Neural cell (in vitro differentiated cells): Measurements from ENCODE around the gene ASF1B. TPM values are rescaled to one million over a fixed set of nuclear protein-coding genes. Genes with fewer than 3 reads are reported as not detected.

ENCODE experiments used
- H2AFZ ChIP-seq: fragments of 200-600, 300-800 bp; sonication (generic), shearing (Covaris generic); 2 replicates; pipeline ENCODE4 v1.6.0; 2014; ENCODE audit warnings: low read depth, mild to moderate bottlenecking, antibody characterized with exemption, low read length, moderate library complexity
- H3F3A ChIP-seq: fragments of 200-600 bp; shearing (Covaris generic); 2 replicates; pipeline ENCODE4 v1.6.1; 2016; ENCODE audit warnings: mild to moderate bottlenecking, moderate library complexity, mixed read lengths, antibody characterized with exemption, low read length; ENCODE audit not compliant: insufficient read depth, poor library complexity, severe bottlenecking
- H3K27ac ChIP-seq: fragments of 200-600, 300-800 bp; sonication (generic), shearing (Covaris generic); 2 replicates; pipeline ENCODE4 v1.5.1; 2014; ENCODE audit warnings: mild to moderate bottlenecking, low read length, moderate library complexity
- H3K27me3 ChIP-seq: fragments of 300-800, 200-600 bp; sonication (generic), shearing (Covaris generic); 2 replicates; pipeline ENCODE4 v1.6.0; 2014; ENCODE audit warnings: mild to moderate bottlenecking, low read depth, low read length, moderate library complexity; ENCODE audit not compliant: insufficient read depth
- H3K36me3 ChIP-seq: fragments of 300-800, 200-600 bp; sonication (generic), shearing (Covaris generic); 2 replicates; pipeline ENCODE4 v1.5.1; 2014; ENCODE audit warnings: mild to moderate bottlenecking, antibody characterized with exemption, low read length, moderate library complexity; ENCODE audit not compliant: insufficient read depth
- H3K4me2 ChIP-seq: fragments of 300-800, 200-600 bp; sonication (generic), shearing (Covaris generic); 2 replicates; pipeline ENCODE4 v1.6.0; 2014; ENCODE audit warnings: mild to moderate bottlenecking, low read length
- H3K4me3 ChIP-seq: fragments of 300-800, 200-600 bp; sonication (generic), shearing (Covaris generic); 2 replicates; pipeline ENCODE4 v1.5.1; 2014; ENCODE audit warnings: mild to moderate bottlenecking, low read length, moderate library complexity
- H3K79me2 ChIP-seq: fragments of 200-600 bp; shearing (Covaris generic); replicated peaks from 2 replicates; pipeline ENCODE4 v1.6.0; 2014; ENCODE audit warnings: mild to moderate bottlenecking, low read length, moderate library complexity; ENCODE audit not compliant: insufficient read depth
- H3K9ac ChIP-seq: fragments of 300-800, 200-600 bp; sonication (generic), shearing (Covaris generic); 2 replicates; pipeline ENCODE4 v1.6.1; 2016; ENCODE audit warnings: mild to moderate bottlenecking, low read length, mixed read lengths
- H3K9me2 ChIP-seq: fragments of 200-600 bp; shearing (Covaris generic); 2 replicates; pipeline ENCODE4 v1.6.1; 2016; ENCODE audit warnings: mild to moderate bottlenecking, low read length, mixed read lengths; ENCODE audit not compliant: insufficient read depth
- H3K9me3 ChIP-seq: fragments of 200-600, 300-800 bp; sonication (generic), shearing (Covaris generic); 2 replicates; pipeline ENCODE4 v1.6.1; 2016; ENCODE audit warnings: mild to moderate bottlenecking, mixed run types, low read length, moderate library complexity, mixed read lengths
- H4K20me1 ChIP-seq: fragments of 200-600 bp; shearing (Covaris generic); 2 replicates; pipeline ENCODE4 v1.6.1; 2016; ENCODE audit warnings: mild to moderate bottlenecking, mixed run types; ENCODE audit not compliant: insufficient read depth
- EP300 ChIP-seq: fragments of 450-650 bp; conservative IDR thresholded peaks from 2 replicates; pipeline ENCODE4 v1.6.1; 2014; ENCODE audit warnings: antibody characterized with exemption, mild to moderate bottlenecking, moderate library complexity; ENCODE audit not compliant: poor library complexity, severe bottlenecking
- EZH2 ChIP-seq: fragments of 200-600, 300-800 bp; shearing (Covaris generic), sonication (generic); IDR thresholded peaks from 2 replicates; pipeline ENCODE4 v1.6.1; 2014; ENCODE audit warnings: antibody characterized with exemption, low read length, borderline replicate concordance, mild to moderate bottlenecking; ENCODE audit not compliant: insufficient read depth, poor library complexity, severe bottlenecking
- MXI1 ChIP-seq: fragments of 450-650 bp; conservative IDR thresholded peaks from 2 replicates; pipeline ENCODE4 v1.6.1; 2014; ENCODE audit warnings: antibody characterized with exemption, mild to moderate bottlenecking; ENCODE audit not compliant: poor library complexity, severe bottlenecking
- POLR2AphosphoS5 ChIP-seq: IDR thresholded peaks from 2 replicates; pipeline ENCODE4 v1.6.1; 2012
- RAD21 ChIP-seq: fragments of 450-650 bp; conservative IDR thresholded peaks from 2 replicates; pipeline ENCODE4 v1.6.1; 2014; ENCODE audit warnings: antibody characterized with exemption, mild to moderate bottlenecking, moderate library complexity
- polyA plus RNA-seq: library from polyadenylated mRNA; depleted of rRNA; stranded (reverse); fragments of >200 nt; gene quantifications from 2 replicates; pipeline ENCODE4 v1.2.3, GENCODE V29; 2014
- TF ChIP-seq, protein P1 (sequence below): fragments of 450-650 bp; IDR thresholded peaks from 2 replicates; pipeline ENCODE4 v1.5.1; 2014; ENCODE audit warnings: antibody characterized with exemption, mild to moderate bottlenecking, moderate library complexity; ENCODE audit not compliant: poor library complexity, severe bottlenecking

The ASF1B gene
- polyA plus RNA-seq, 1 donor from 2014 or later: 0.32 TPM

DNA sequence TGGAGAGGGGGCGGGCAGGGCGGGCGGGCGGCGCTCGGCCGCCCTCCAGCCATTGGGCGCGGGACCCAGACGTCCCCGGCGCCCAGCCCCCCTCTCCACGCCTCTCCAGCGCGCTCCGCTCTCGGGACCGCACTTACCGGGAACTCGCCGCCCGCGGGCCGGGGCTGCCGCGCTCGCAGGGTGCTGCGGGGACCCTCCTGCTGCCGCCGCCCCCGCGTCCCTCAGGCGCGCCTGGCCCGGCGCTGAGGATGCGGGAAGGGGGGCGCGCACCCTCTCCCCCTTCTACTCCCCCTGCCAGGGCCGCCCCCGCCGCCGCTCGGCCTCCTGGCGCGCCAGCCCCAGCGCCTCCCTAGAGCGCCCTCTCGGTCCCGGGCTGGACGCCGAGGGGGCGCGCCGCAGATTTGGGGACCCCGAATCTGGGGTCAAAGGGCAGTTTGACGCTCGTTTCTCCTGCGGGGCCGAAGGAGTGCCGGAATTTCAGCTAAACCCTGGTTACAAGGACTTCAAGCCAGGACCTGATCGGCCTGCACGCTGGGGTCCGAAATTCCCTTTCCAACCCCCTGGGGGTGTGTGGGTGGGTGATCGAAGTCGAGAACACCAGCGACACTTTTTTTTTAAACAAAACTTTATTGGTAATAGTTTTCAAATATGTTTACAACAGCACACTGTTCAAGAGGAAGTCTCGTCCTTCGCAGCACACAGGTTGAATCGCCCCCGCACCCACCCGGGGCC is 45.1 kb downstream of the ASF1B start:
- TF ChIP-seq, protein P1, sequence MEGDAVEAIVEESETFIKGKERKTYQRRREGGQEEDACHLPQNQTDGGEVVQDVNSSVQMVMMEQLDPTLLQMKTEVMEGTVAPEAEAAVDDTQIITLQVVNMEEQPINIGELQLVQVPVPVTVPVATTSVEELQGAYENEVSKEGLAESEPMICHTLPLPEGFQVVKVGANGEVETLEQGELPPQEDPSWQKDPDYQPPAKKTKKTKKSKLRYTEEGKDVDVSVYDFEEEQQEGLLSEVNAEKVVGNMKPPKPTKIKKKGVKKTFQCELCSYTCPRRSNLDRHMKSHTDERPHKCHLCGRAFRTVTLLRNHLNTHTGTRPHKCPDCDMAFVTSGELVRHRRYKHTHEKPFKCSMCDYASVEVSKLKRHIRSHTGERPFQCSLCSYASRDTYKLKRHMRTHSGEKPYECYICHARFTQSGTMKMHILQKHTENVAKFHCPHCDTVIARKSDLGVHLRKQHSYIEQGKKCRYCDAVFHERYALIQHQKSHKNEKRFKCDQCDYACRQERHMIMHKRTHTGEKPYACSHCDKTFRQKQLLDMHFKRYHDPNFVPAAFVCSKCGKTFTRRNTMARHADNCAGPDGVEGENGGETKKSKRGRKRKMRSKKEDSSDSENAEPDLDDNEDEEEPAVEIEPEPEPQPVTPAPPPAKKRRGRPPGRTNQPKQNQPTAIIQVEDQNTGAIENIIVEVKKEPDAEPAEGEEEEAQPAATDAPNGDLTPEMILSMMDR: peak; percentile 28
- TF ChIP-seq MXI1: no peak
- Histone ChIP-seq H4K20me1 (peaks cover 8% of the 10 kb centered on the region), H3K27me3 (no peaks in the 10 kb centered on the region), H3K4me3 (peak overlapping the region; percentile 66), H3K9me2 (no peaks in the 10 kb centered on the region), H3K4me2 (peak overlapping the region; percentile 62), H3K9ac (peak overlapping the region; percentile 46), H3K9me3 (peaks cover 3% of the 10 kb centered on the region), H3K36me3 (peaks cover 6% of the 10 kb centered on the region), H3F3A (peaks cover 4% of the 10 kb centered on the region), H2AFZ (no peak overlapping the region), H3K79me2 (no peaks in the 10 kb centered on the region), H3K27ac (no peak overlapping the region)

DNA sequence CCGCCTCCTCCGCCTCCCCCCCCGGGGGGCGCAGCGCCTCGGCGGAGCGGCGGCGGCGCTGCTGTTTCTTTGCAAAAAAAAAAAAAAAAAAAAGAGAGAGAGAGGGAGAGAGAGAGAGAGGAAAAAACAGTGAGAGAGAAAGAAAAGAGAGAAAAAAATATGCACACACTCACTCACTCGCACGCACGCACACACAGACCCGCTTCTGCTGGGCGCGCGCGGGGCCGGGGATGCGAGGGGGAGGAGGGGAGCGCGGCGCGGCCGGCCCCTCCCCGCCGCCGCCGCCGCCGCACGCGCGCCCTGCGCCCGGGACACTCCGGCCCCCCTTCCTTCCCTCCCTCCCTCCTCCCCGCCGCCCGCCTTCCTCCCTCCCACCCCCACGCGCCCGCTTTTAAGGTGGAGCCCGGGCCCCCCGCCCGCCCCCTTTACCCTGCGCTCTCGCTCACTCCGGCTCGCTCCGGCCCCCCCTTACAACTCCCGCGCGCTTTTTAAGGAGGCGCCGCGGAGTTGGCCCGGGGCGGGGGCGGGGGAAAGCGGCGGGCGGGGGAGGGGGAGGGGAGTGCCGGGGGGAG is 45.8 kb downstream of the ASF1B start, which contains the start of gene SAMD1:
Gene SAMD1, minus strand, starts transcription at position 243 of the 572 bp plus-strand sequence.
- no peaks in the 10 kb centered on the region for H3K27me3 ChIP-seq
- peak within 1 kb of the TSS; percentile 62 for H3K4me2 ChIP-seq
- H3K9me3 ChIP-seq: peaks cover 3% of the 10 kb centered on the region
- H3K9ac ChIP-seq: peak within 1 kb of the TSS; percentile 70
- H2AFZ ChIP-seq: no peak within 1 kb of the TSS
- TF ChIP-seq EZH2: no peak
- no peak for TF ChIP-seq EP300
- no peak for TF ChIP-seq POLR2AphosphoS5
- peak; percentile 20 for TF ChIP-seq MXI1
- TF ChIP-seq RAD21: no peak
- H3K27ac ChIP-seq: peak within 1 kb of the TSS; percentile 44
- peaks cover 6% of the 10 kb centered on the region for H3K36me3 ChIP-seq
- H3K79me2 ChIP-seq: no peaks in the 10 kb centered on the region
- H3F3A ChIP-seq: peaks cover 4% of the 10 kb centered on the region
- peak within 1 kb of the TSS; percentile 70 for H3K4me3 ChIP-seq
- H4K20me1 ChIP-seq: peaks cover 8% of the 10 kb centered on the region
- H3K9me2 ChIP-seq: no peaks in the 10 kb centered on the region

DNA sequence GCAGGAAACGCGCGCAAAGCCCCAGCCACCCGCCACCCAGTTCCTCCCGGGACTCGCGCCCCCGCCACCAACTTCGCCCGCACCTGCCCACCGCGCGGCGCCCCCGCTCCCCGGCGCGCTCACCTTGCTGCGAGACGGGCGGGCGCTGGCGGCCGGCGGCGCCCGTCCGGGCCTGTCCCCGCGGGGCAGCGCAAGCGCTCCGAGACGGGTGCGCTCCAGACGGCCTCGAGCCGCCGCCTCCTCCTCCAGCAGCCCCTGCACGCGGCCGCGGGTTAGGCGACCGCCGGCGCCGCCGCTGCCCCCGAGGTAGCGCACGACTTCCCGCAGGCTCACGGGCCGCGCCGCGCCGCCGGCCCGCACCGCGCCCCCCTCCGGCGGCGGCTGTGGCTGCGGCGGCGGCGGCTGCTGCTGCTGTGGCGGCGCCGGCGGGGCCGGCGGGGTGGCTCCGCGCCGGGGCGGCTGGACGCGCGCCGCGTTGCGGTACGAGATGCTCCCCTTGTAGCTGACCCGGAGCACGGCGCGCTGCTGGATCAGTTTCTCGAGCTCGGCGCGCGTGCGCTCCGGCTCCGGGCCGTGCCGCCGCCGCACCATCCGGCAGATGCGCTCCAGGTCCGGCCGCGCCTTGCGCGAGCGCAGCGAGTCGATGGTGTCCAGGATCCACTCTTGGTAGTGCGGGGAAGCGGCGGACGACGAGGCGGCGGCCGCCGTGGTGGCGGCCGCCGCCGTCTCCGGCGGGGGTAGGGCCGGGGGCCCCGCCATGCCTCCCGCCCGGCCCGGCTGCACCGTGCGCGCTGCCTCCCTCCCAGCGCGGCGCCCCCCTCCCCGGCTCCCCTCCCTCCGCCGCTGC is 46.5 kb downstream of the ASF1B start:
- H3K4me2 ChIP-seq: peak overlapping the region; percentile 73
- no peaks in the 10 kb centered on the region for H3K27me3 ChIP-seq
- peak overlapping the region; percentile 44 for H3K27ac ChIP-seq
- H3K9me2 ChIP-seq: no peaks in the 10 kb centered on the region
- H3K36me3 ChIP-seq: peaks cover 6% of the 10 kb centered on the region
- TF ChIP-seq, protein P1: peak; percentile 57
- TF ChIP-seq MXI1: peak; percentile 51
- TF ChIP-seq RAD21: no peak
- H3K9ac ChIP-seq: peak overlapping the region; percentile 70
- peaks cover 3% of the 10 kb centered on the region for H3K9me3 ChIP-seq
- no peaks in the 10 kb centered on the region for H3K79me2 ChIP-seq
- H3K4me3 ChIP-seq: peak overlapping the region; percentile 70
- H2AFZ ChIP-seq: no peak overlapping the region
- peaks cover 4% of the 10 kb centered on the region for H3F3A ChIP-seq
- H4K20me1 ChIP-seq: peaks cover 8% of the 10 kb centered on the region
